ENCODE measurements around the gene ZFYVE28.

The ZFYVE28 gene

DNA sequence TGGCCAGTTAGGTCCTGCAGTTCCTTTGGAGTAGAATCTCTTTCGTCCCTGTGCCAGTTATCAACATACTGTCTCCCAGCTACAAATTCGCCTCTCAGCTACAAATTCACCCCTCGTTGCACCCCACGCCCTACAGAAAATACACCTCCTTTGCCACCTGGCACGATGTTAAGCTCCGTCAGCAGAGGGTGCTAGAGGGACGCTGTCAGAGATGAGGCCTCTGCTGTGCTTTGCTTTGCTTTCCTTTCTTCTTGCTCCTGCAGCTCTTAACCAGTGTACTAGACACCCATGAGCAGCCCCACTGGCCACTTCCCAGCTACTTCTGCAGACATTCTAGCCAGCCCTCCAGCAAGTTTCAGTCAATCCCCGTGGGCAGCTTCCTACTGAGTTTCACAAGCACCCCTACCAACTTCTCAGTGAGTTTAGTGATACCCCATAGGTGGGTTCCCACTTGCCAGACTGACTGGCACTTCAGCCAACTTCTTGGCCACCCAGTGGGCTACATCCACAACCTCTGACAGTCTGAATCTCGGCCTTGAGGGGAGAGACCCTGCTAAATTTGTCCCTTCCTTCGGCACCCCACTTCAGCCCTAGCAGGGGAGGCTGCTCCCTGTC is 198.3 kb downstream of the ZFYVE28 start:
- TF ChIP-seq SIN3A (IDR thresholded peaks at IDR 0.05; ENCODE audit: borderline replicate concordance, insufficient read depth, low read length) (no peak), FOXP2 (optimal IDR thresholded peaks at IDR 0.05; ENCODE audit: borderline replicate concordance, extremely low read depth, extremely low read length, insufficient read depth) (no peak), TAF1 (IDR thresholded peaks at IDR 0.05; ENCODE audit: borderline replicate concordance, insufficient read depth, low read length) (no peak), POLR2AphosphoS5 (IDR thresholded peaks at IDR 0.05; ENCODE audit: low read depth, low read length) (no peak)
- TF ChIP-seq, protein P1, sequence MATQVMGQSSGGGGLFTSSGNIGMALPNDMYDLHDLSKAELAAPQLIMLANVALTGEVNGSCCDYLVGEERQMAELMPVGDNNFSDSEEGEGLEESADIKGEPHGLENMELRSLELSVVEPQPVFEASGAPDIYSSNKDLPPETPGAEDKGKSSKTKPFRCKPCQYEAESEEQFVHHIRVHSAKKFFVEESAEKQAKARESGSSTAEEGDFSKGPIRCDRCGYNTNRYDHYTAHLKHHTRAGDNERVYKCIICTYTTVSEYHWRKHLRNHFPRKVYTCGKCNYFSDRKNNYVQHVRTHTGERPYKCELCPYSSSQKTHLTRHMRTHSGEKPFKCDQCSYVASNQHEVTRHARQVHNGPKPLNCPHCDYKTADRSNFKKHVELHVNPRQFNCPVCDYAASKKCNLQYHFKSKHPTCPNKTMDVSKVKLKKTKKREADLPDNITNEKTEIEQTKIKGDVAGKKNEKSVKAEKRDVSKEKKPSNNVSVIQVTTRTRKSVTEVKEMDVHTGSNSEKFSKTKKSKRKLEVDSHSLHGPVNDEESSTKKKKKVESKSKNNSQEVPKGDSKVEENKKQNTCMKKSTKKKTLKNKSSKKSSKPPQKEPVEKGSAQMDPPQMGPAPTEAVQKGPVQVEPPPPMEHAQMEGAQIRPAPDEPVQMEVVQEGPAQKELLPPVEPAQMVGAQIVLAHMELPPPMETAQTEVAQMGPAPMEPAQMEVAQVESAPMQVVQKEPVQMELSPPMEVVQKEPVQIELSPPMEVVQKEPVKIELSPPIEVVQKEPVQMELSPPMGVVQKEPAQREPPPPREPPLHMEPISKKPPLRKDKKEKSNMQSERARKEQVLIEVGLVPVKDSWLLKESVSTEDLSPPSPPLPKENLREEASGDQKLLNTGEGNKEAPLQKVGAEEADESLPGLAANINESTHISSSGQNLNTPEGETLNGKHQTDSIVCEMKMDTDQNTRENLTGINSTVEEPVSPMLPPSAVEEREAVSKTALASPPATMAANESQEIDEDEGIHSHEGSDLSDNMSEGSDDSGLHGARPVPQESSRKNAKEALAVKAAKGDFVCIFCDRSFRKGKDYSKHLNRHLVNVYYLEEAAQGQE (IDR thresholded peaks at IDR 0.05; ENCODE audit: insufficient read depth in 1 of 2, low read depth in 2 of 2, low read length in 2 of 2) = no peak
